NCI-H82 treated with DMSO at 0.1 percent for 48 hours (cell line): ENCODE results near the gene RFK.
"Not testable (repeated sequence)": the region's sequence is repeated elsewhere in the genome, so short reads cannot be mapped to it uniquely, and the experiment has no call there.

Experiments
- DNase-seq: peaks from one replicate; lab custom pipeline; 2025; ENCODE audit not compliant: unreplicated experiment; lab: John Stamatoyannopoulos, UW

The RFK gene

GRCh38 chr9:76372336-76372735 lies 21.9 kb downstream of the RFK start:
- DNase-seq, result no peak

GRCh38 chr9:76371901-76372300 lies 22.3 kb downstream of the RFK start:
- no peak for DNase-seq

- no peak for DNase-seq
These were observed 23.7 kb downstream of the RFK start for GRCh38 chr9:76370396-76371023.

GRCh38 chr9:76369583-76369982 lies 24.6 kb downstream of the RFK start:
- peak; percentile 93 for DNase-seq

GRCh38 chr9:76366275-76366674 lies 28.0 kb downstream of the RFK start:
- peak; percentile 88 for DNase-seq

- DNase-seq, result peak; percentile 65
These were observed 29.2 kb downstream of the RFK start for GRCh38 chr9:76365028-76365427.

GRCh38 chr9:76363032-76363395 lies 31.2 kb downstream of the RFK start:
- DNase-seq, result no peak

GRCh38 chr9:76362332-76363031 lies 31.7 kb downstream of the RFK start:
- DNase-seq, result not testable (repeated sequence)

GRCh38 chr9:76359766-76360165 lies 34.5 kb downstream of the RFK start:
- DNase-seq, result no peak

- no peak for DNase-seq
These were observed 34.9 kb downstream of the RFK start for GRCh38 chr9:76359365-76359764.

- no peak for DNase-seq
These were observed 35.5 kb downstream of the RFK start for GRCh38 chr9:76358628-76359280.

GRCh38 chr9:76357555-76357954 lies 36.7 kb downstream of the RFK start:
- DNase-seq, result no peak

GRCh38 chr9:76355886-76356285 lies 38.3 kb downstream of the RFK start:
- no peak for DNase-seq

- DNase-seq, result no peak
These were observed 40.0 kb downstream of the RFK start for GRCh38 chr9:76354221-76354620.

- DNase-seq, result no peak
These were observed 40.9 kb downstream of the RFK start for GRCh38 chr9:76353280-76353679.

GRCh38 chr9:76352026-76352620 lies 42.1 kb downstream of the RFK start:
- DNase-seq, result no peak

- no peak for DNase-seq
These were observed 43.2 kb downstream of the RFK start for GRCh38 chr9:76351006-76351405.

- no peak for DNase-seq
These were observed 44.4 kb downstream of the RFK start for GRCh38 chr9:76349865-76350264.

GRCh38 chr9:76342858-76343257 lies 51.4 kb downstream of the RFK start:
- DNase-seq, result no peak

- no peak for DNase-seq
These were observed 52.0 kb downstream of the RFK start for GRCh38 chr9:76342201-76342600.

- DNase-seq, result no peak
These were observed 52.6 kb downstream of the RFK start for GRCh38 chr9:76341616-76342015.

- DNase-seq, result no peak
These were observed 55.8 kb downstream of the RFK start for GRCh38 chr9:76338418-76338817.
